Omental fat pad (tissue), 4 donors: Measurements from ENCODE around the gene UCK1. TPM values are rescaled to one million over a fixed set of nuclear protein-coding genes. Genes with fewer than 3 reads are reported as not detected.
A peak's percentile ranks its signal among the peaks of the same experiment; 100 is the strongest.

Experiments
- ATAC-seq: fragments of 150-250 bp; one replicate; pipeline ENCODE4 v1.9.1; 2016; ENCODE audit warnings: mild to moderate bottlenecking, moderate library complexity; ENCODE audit not compliant: low FRiP score
- DNase-seq: peaks from one replicate; pipeline ENCODE4 v3.0.0-alpha.2; 2019; ENCODE audit warnings: low spot score
- total RNA-seq, 4 donors: library from RNA; depleted of rRNA; stranded (reverse); fragments of >200 nt; gene quantifications; one replicate each; pipeline ENCODE4 v1.1.0, GENCODE V29; 2016
- TF ChIP-seq, protein P1 (sequence below), 3 donors: fragments of 450-650 bp; IDR thresholded peaks; one replicate each; pipeline ENCODE4 v1.5.1; 2016 to 2017; ENCODE audit warnings: antibody characterized with exemption in 3 of 3, mild to moderate bottlenecking in 3 of 3, moderate library complexity in 2 of 3

The UCK1 gene
- total RNA-seq, result 10 to 100 TPM; 25.0 to 38.5 (median 32.7) TPM

GRCh38 chr9:131530920-131531832 lies at the start of gene UCK1:
UCK1 (minus strand) TSS chr9:131531263; CDS start chr9:131531174, 89 bp downstream.
- TF ChIP-seq, protein P1, sequence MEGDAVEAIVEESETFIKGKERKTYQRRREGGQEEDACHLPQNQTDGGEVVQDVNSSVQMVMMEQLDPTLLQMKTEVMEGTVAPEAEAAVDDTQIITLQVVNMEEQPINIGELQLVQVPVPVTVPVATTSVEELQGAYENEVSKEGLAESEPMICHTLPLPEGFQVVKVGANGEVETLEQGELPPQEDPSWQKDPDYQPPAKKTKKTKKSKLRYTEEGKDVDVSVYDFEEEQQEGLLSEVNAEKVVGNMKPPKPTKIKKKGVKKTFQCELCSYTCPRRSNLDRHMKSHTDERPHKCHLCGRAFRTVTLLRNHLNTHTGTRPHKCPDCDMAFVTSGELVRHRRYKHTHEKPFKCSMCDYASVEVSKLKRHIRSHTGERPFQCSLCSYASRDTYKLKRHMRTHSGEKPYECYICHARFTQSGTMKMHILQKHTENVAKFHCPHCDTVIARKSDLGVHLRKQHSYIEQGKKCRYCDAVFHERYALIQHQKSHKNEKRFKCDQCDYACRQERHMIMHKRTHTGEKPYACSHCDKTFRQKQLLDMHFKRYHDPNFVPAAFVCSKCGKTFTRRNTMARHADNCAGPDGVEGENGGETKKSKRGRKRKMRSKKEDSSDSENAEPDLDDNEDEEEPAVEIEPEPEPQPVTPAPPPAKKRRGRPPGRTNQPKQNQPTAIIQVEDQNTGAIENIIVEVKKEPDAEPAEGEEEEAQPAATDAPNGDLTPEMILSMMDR (IDR thresholded peaks at IDR 0.05), result no peak
- ATAC-seq, result peak; percentile 91
- DNase-seq, result peak; percentile 34

- ATAC-seq, result no peak
- TF ChIP-seq, protein P1 (IDR thresholded peaks at IDR 0.05), result no peak
- no peak for DNase-seq
Observed at GRCh38 chr9:131580358-131580757, 49.3 kb upstream of the UCK1 start.

DNA sequence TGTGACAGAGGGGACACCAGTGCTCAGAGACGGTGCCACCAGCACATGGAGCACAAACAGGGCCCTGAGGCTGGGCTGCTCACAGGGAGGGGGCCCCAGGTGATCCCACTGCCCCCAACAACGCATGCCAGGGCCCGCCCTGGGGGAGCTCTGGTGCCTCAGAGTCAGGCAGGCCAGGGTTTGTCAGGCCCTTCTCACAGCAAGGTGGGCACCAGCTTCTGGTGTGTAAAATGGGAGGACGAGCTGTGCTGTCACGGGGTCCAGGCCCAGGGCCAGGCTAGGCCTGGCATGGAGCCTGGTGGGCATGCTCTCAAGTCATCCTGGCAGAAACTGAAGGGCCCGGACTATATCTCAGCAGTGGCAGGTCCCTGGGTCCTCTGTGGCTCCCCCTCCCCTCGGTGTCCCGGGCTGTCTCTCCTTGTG lies 48.7 kb upstream of the UCK1 start:
- DNase-seq, result no peak
- no peak for ATAC-seq
- TF ChIP-seq, protein P1 (IDR thresholded peaks at IDR 0.05), result no peak

DNA sequence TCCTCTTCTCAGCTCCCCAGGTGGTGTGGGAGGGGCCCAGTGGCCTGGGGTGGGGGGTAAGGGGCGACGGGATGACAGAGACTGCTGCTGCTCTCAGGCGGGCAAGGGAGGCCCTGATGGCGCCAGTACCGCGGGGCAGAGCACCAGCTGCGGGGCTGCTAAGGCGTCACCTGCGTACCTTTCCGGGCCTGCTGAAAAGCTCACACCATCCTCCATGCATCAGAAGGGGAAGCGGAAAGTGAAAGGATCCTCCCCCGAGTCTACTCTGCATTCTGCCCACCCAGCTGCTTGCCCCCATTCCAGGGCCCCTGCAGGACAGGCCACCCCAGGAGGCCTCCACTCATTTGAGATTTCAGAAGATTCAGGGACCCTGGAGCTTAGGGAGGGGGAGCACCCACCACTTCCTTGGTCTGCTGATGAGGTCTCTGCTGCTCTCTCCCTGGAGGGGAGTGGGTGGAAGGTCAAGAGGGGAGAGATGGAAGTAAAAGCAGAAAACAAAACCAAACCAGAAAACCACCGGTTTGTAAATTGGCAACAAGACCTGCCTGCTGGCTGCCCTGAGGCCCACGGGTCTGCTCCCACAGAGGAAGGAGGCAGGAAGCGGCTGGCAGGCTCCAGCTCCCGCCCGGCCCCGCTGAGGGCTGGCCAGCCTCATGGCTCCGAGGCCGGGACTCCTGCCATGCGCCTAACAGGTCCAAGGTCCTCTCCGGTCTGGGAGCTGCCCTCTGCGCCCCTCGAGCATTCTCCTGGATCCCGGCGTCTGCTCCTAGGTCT lies 47.9 kb upstream of the UCK1 start:
- TF ChIP-seq, protein P1 (IDR thresholded peaks at IDR 0.05), result no peak
- ATAC-seq (no peak), DNase-seq (no peak)

DNA sequence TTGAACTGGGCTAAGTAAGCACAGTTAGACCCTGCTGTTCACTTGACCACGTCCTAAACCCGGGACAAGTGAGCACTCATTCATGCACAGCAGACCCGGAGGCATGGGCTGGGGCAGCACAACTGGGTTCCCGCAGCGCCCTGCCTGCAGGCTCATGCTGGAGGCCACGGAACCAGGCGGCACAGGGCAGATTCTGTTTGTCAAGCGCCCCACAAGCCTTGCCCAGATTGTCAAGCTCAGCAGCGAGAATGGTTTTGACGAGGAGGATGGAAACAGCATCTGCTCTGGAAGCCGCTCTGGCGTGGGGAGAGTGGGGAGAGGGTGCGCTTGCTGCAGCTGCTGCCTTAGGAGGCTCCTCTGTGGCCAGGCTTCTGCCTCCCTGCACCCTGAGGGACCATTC lies 47.0 kb upstream of the UCK1 start:
- no peak for DNase-seq
- ATAC-seq, result no peak
- TF ChIP-seq, protein P1 (IDR thresholded peaks at IDR 0.05), result no peak

GRCh38 chr9:131577005-131578000 lies 46.2 kb upstream of the UCK1 start:
- ATAC-seq, result no peak
- DNase-seq, result no peak
- TF ChIP-seq, protein P1 (IDR thresholded peaks at IDR 0.05), result no peak
